ENCODE measurements around the gene SYS1. TPM values are rescaled to one million over a fixed set of nuclear protein-coding genes. Genes with fewer than 3 reads are reported as not detected.

SYS1 gene
- total and polyA plus RNA-seq, 11 donors, result 12.6 to 68.8 (median 23.0) TPM

GRCh38 chr20:45374101-45374467 lies 11.1 kb downstream of the SYS1 start:
- DNase-seq, result no peak
- intact Hi-C loops (cut with DNase I), result loop anchor here (1.0 to 5.0 kb wide), 9 partner anchors 33 to 398 kb away; partner anchors contain the start of genes DBNDD2 (in 4 of the 10) and PIGT (in 1 of the 10)
- no peaks in the 10 kb centered on the region for H3K27me3 ChIP-seq
- peak in 2 of 12 donors; percentile 11 to 21 for TF ChIP-seq CTCF (IDR thresholded peaks at IDR 0.05)
- no peak for TF ChIP-seq POLR2A (IDR thresholded peaks at IDR 0.05)
- peaks cover 0 to 12% (median 0%) of the 10 kb centered on the region in 9 donors for H3K36me3 ChIP-seq
- WGBS, 4 donors, result 56 to 59% (median 57%) methylated on average over 9 of the region's 9 CpGs
- ATAC-seq, result no peak
- H3K9me3 ChIP-seq, result no peaks in the 10 kb centered on the region
- peaks cover 0 to 21% (median 11%) of the 10 kb centered on the region in 12 donors for H3K4me1 ChIP-seq
- H3K4me3 ChIP-seq, result peak overlapping the region in 10 of 12 donors; percentile 53 to 73 (median 62)
- peak overlapping the region in 6 of 12 donors; percentile 48 to 82 (median 80) for H3K27ac ChIP-seq

- WGBS, 4 donors, result 89 to 97% (median 95%) methylated on average over 14 of the region's 14 CpGs
- H3K4me1 ChIP-seq, result peaks cover 0 to 19% (median 11%) of the 10 kb centered on the region in 12 donors
- no peaks in the 10 kb centered on the region for H3K9me3 ChIP-seq
- no peak for TF ChIP-seq CTCF (IDR thresholded peaks at IDR 0.05)
- TF ChIP-seq POLR2A (IDR thresholded peaks at IDR 0.05), result no peak
- no peak overlapping the region for H3K27ac ChIP-seq
- H3K36me3 ChIP-seq, result peaks cover 0 to 12% (median 0%) of the 10 kb centered on the region in 9 donors
- intact Hi-C loops (cut with DNase I), result loop anchor here (1.0 to 5.0 kb wide), 9 partner anchors 32 to 397 kb away; partner anchors contain the start of genes DBNDD2 (in 4 of the 10) and PIGT (in 1 of the 10)
- no peak for DNase-seq
- no peak overlapping the region for H3K4me3 ChIP-seq
- no peaks in the 10 kb centered on the region for H3K27me3 ChIP-seq
- ATAC-seq, result no peak
Observed at GRCh38 chr20:45374966-45375365, 12.0 kb downstream of the SYS1 start.

- Histone ChIP-seq H3K9me3 (no peaks in the 10 kb centered on the region), H3K27ac (no peak overlapping the region), H3K4me1 (peaks cover 0 to 18% (median 11%) of the 10 kb centered on the region in 12 donors), H3K36me3 (peaks cover 0 to 12% (median 0%) of the 10 kb centered on the region in 9 donors), H3K27me3 (no peaks in the 10 kb centered on the region), H3K4me3 (no peak overlapping the region)
- DNase-seq (no peak), ATAC-seq (no peak)
- TF ChIP-seq POLR2A (IDR thresholded peaks at IDR 0.05) (no peak), CTCF (IDR thresholded peaks at IDR 0.05) (no peak)
- intact Hi-C loops (cut with DNase I), result no loop called here
- WGBS, 4 donors, result 83 to 96% (median 87%) methylated on average over 11 of the region's 11 CpGs
Observed at GRCh38 chr20:45377269-45377668, 14.3 kb downstream of the SYS1 start.

GRCh38 chr20:45378191-45378590 lies 15.2 kb downstream of the SYS1 start, which contains the start of gene TP53TG5:
Gene TP53TG5, minus strand, starts transcription at chr20:45378325. Its CDS starts 89 bp downstream, at chr20:45378236.
- intact Hi-C loops (cut with DNase I), result loop anchor here in 1 of 10 donors (2.0 kb wide), 1 partner anchor 25 kb away; no protein-coding TSS in a partner anchor

More at GRCh38 chr20:45378191-45378590, 15.2 kb downstream of the SYS1 start, which contains the start of gene TP53TG5:
- TF ChIP-seq POLR2A (IDR thresholded peaks at IDR 0.05) (no peak), CTCF (IDR thresholded peaks at IDR 0.05) (no peak)
- peaks cover 0 to 12% (median 0%) of the 10 kb centered on the region in 9 donors for H3K36me3 ChIP-seq
- no peak within 1 kb of the TSS for H3K27ac ChIP-seq
- no peak for ATAC-seq
- H3K9me3 ChIP-seq, result no peaks in the 10 kb centered on the region
- 81 to 100% (median 86%) methylated on average over 1 of the region's 1 CpG for WGBS, 4 donors
- H3K4me1 ChIP-seq, result peaks cover 0 to 9% (median 5%) of the 10 kb centered on the region in 12 donors
- no peak within 1 kb of the TSS for H3K4me3 ChIP-seq
- no peaks in the 10 kb centered on the region for H3K27me3 ChIP-seq
- DNase-seq, result no peak

All from heart left ventricle (tissue), 16 donors.